Effector memory CD4-positive, alpha-beta T cell (primary cell): Measurements from ENCODE around the gene ZMIZ1.

Experiments used
- DNase-seq, 3 donors: peaks; one replicate each; pipeline ENCODE4 v3.0.0-alpha.2; 2020
- H3K27ac ChIP-seq: 2 replicates; pipeline ENCODE4 v1.7.0; 2013; ENCODE audit warnings: mild to moderate bottlenecking, low read length, moderate library complexity; ENCODE audit not compliant: insufficient read depth, poor library complexity, severe bottlenecking
- H3K27me3 ChIP-seq: replicated peaks from 2 replicates; pipeline ENCODE4 v1.7.0; 2013; ENCODE audit warnings: mild to moderate bottlenecking, low read length; ENCODE audit not compliant: insufficient read depth, control insufficient read depth, poor library complexity, severe bottlenecking
- H3K36me3 ChIP-seq: 2 replicates; pipeline ENCODE4 v1.7.0; 2013; ENCODE audit warnings: mild to moderate bottlenecking, low read length, moderate library complexity; ENCODE audit not compliant: control insufficient read depth, insufficient read depth
- H3K4me1 ChIP-seq: 2 replicates; pipeline ENCODE4 v1.7.0; 2013; ENCODE audit warnings: low read length, mild to moderate bottlenecking; ENCODE audit not compliant: control insufficient read depth, insufficient read depth, poor library complexity, severe bottlenecking
- H3K4me3 ChIP-seq: 2 replicates; pipeline ENCODE4 v1.7.0; 2013; ENCODE audit warnings: low read length, low read depth, mild to moderate bottlenecking; ENCODE audit not compliant: insufficient read depth, poor library complexity, severe bottlenecking
- H3K9me3 ChIP-seq: 2 replicates; pipeline ENCODE4 v1.7.0; 2013; ENCODE audit warnings: mild to moderate bottlenecking, low read length, moderate library complexity; ENCODE audit not compliant: control insufficient read depth

Gene ZMIZ1

GRCh38 chr10:79179164-79179956, 110.6 kb downstream of the ZMIZ1 start:
- Histone ChIP-seq H3K36me3 (no peaks in the 10 kb centered on the region), H3K27me3 (no peaks in the 10 kb centered on the region), H3K4me3 (no peak overlapping the region), H3K27ac (no peak overlapping the region), H3K4me1 (no peaks in the 10 kb centered on the region), H3K9me3 (no peaks in the 10 kb centered on the region)
- no peak for DNase-seq

- no peak overlapping the region for H3K4me3 ChIP-seq
- no peak overlapping the region for H3K27ac ChIP-seq
- H3K27me3 ChIP-seq: no peaks in the 10 kb centered on the region
- H3K36me3 ChIP-seq: no peaks in the 10 kb centered on the region
- no peaks in the 10 kb centered on the region for H3K4me1 ChIP-seq
- H3K9me3 ChIP-seq: no peaks in the 10 kb centered on the region
- no peak for DNase-seq
Observed at GRCh38 chr10:79179957-79180309, 111.2 kb downstream of the ZMIZ1 start.

GRCh38 chr10:79180414-79181221, 111.9 kb downstream of the ZMIZ1 start:
- no peak for DNase-seq
- Histone ChIP-seq H3K27me3 (no peaks in the 10 kb centered on the region), H3K27ac (no peak overlapping the region), H3K9me3 (no peaks in the 10 kb centered on the region), H3K36me3 (no peaks in the 10 kb centered on the region), H3K4me3 (no peak overlapping the region), H3K4me1 (no peaks in the 10 kb centered on the region)

GRCh38 chr10:79181227-79181626, 112.5 kb downstream of the ZMIZ1 start:
- Histone ChIP-seq H3K9me3 (no peaks in the 10 kb centered on the region), H3K27me3 (no peaks in the 10 kb centered on the region), H3K4me1 (no peaks in the 10 kb centered on the region), H3K27ac (no peak overlapping the region), H3K4me3 (no peak overlapping the region), H3K36me3 (no peaks in the 10 kb centered on the region)
- DNase-seq: no peak

- Histone ChIP-seq H3K9me3 (no peaks in the 10 kb centered on the region), H3K4me1 (no peaks in the 10 kb centered on the region), H3K4me3 (no peak overlapping the region), H3K27ac (no peak overlapping the region), H3K27me3 (no peaks in the 10 kb centered on the region), H3K36me3 (no peaks in the 10 kb centered on the region)
- no peak for DNase-seq
Observed at GRCh38 chr10:79181698-79182521, 113.1 kb downstream of the ZMIZ1 start.

GRCh38 chr10:79182781-79183467, 114.2 kb downstream of the ZMIZ1 start:
- Histone ChIP-seq H3K4me1 (no peaks in the 10 kb centered on the region), H3K4me3 (no peak overlapping the region), H3K27ac (no peak overlapping the region), H3K9me3 (no peaks in the 10 kb centered on the region), H3K36me3 (no peaks in the 10 kb centered on the region), H3K27me3 (no peaks in the 10 kb centered on the region)
- no peak for DNase-seq

- Histone ChIP-seq H3K9me3 (no peaks in the 10 kb centered on the region), H3K36me3 (no peaks in the 10 kb centered on the region), H3K4me3 (no peak overlapping the region), H3K27ac (no peak overlapping the region), H3K4me1 (no peaks in the 10 kb centered on the region), H3K27me3 (no peaks in the 10 kb centered on the region)
- DNase-seq: no peak
Observed at GRCh38 chr10:79183468-79183865, 114.7 kb downstream of the ZMIZ1 start.

- H3K36me3 ChIP-seq: no peaks in the 10 kb centered on the region
- H3K27ac ChIP-seq: no peak overlapping the region
- no peak for DNase-seq
- H3K4me3 ChIP-seq: no peak overlapping the region
- no peaks in the 10 kb centered on the region for H3K27me3 ChIP-seq
- H3K4me1 ChIP-seq: no peaks in the 10 kb centered on the region
- H3K9me3 ChIP-seq: no peaks in the 10 kb centered on the region
Observed at GRCh38 chr10:79184145-79184625, 115.4 kb downstream of the ZMIZ1 start.

GRCh38 chr10:79184657-79185056, 115.9 kb downstream of the ZMIZ1 start:
- no peak for DNase-seq
- no peaks in the 10 kb centered on the region for H3K27me3 ChIP-seq
- no peaks in the 10 kb centered on the region for H3K9me3 ChIP-seq
- H3K27ac ChIP-seq: no peak overlapping the region
- H3K36me3 ChIP-seq: no peaks in the 10 kb centered on the region
- H3K4me3 ChIP-seq: no peak overlapping the region
- no peaks in the 10 kb centered on the region for H3K4me1 ChIP-seq
